Spinal cord (tissue), 10 donors: ENCODE measurements around the gene WSCD2. TPM values are rescaled to one million over a fixed set of nuclear protein-coding genes. Genes with fewer than 3 reads are reported as not detected.

Source experiments
- DNase-seq, 6 donors: peaks; one replicate each; pipeline versions ENCODE4 v3.0.0 to v3.0.0-alpha.2; 2013 to 2015; ENCODE audit warnings: low spot score in 6 of 6, low read depth in 4 of 6
- H3K27ac ChIP-seq: one replicate; pipeline ENCODE4 v1.5.1; 2013; ENCODE audit warnings: low read depth, low read length, control low read depth
- H3K27me3 ChIP-seq: one replicate; pipeline ENCODE4 v1.6.1; 2013; ENCODE audit warnings: low read length; ENCODE audit not compliant: control insufficient read depth, insufficient read depth
- H3K36me3 ChIP-seq: one replicate; pipeline ENCODE4 v1.6.1; 2013; ENCODE audit warnings: low read length; ENCODE audit not compliant: control insufficient read depth, insufficient read depth
- H3K4me1 ChIP-seq: one replicate; pipeline ENCODE4 v1.6.1; 2013; ENCODE audit warnings: low read length; ENCODE audit not compliant: control insufficient read depth, insufficient read depth
- H3K4me3 ChIP-seq: one replicate; pipeline ENCODE4 v1.5.1; 2013; ENCODE audit warnings: low read depth, low read length, control low read depth
- H3K9me3 ChIP-seq: one replicate; pipeline ENCODE4 v1.6.1; 2013; ENCODE audit warnings: low read length; ENCODE audit not compliant: control insufficient read depth, insufficient read depth
- WGBS: methylation state at CpG from one replicate; pipeline ENCODE4 v1.1.5; 2013; ENCODE audit warnings: missing lambda C conversion rate; ENCODE audit not compliant: insufficient coverage; 5-methylcytosine and 5-hydroxymethylcytosine counted together
- polyA plus RNA-seq, 2 donors: library from polyadenylated mRNA; unstranded; fragments of 120-200 nt; gene quantifications; one replicate each; pipeline ENCODE4 v1.2.1, GENCODE V29; 2013; ENCODE audit not compliant: insufficient read length in 2 of 2
- total RNA-seq, 2 donors: library from RNA; depleted of rRNA in 1 of 2; stranded (reverse); fragments of 120-200 nt in 1 of 2; fragments of >200 nt in 1 of 2; gene quantifications; one replicate each; pipeline versions ENCODE4 v1.2.3 to v1.2.4, GENCODE V29; 2013 to 2014
- donor health status: healthy.

The WSCD2 gene
- total and polyA plus RNA-seq, 4 donors: 6.1 to 17.4 (median 11.8) TPM

DNA sequence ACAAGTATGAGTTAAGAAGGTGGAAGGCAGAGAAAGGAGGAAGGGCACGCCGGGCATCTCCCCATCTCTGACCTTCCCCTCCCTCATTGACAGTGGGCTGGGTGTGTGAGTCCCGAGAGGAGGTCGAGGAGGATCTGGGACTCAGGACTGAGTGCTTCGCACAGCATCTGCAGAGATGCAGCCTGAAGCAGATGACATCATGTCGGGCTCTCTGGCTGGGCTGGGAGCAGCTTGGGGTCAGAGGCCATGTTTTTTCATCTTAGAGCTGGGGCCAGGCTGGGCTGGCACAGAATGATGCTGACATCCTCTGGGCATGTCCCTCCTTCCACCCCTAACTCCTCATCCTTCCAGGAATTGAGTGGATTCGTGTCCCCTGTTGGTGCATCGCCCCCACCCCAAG lies 166.6 kb downstream of the WSCD2 start:
- no peak overlapping the region for H3K27ac ChIP-seq
- WGBS: 66% methylated on average over 5 of the region's 8 CpGs

DNA sequence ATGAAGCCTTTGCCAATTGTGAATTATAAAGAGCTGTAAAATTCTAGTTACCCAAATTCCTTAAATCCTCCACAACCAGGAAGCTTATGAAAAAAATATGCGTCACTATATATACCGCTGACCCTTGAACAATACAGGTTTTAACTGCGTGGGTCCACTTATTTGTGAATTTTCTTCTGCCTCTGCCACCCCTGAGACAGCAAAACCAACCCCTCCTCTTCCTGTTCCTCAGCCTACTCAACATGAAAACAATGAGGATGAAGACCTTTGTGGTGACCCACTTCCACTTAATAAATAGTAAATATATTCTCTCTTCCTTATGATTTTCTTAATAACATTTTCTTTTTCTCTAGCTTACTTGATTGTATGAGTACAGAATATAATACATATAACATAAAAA lies 167.9 kb downstream of the WSCD2 start:
- Histone ChIP-seq H3K27ac (no peak overlapping the region), H3K36me3 (no peaks in the 10 kb centered on the region), H3K9me3 (no peaks in the 10 kb centered on the region), H3K4me3 (no peak overlapping the region), H3K27me3 (no peaks in the 10 kb centered on the region), H3K4me1 (no peaks in the 10 kb centered on the region)
- no peak for DNase-seq
- no CpG with 5 or more reads among the region's 3 CpGs for WGBS

More for the DNA sequence above, 166.6 kb downstream of the WSCD2 start:
- H3K4me1 ChIP-seq: no peaks in the 10 kb centered on the region
- no peaks in the 10 kb centered on the region for H3K27me3 ChIP-seq
- no peak for DNase-seq
- H3K4me3 ChIP-seq: no peak overlapping the region
- H3K36me3 ChIP-seq: no peaks in the 10 kb centered on the region
- H3K9me3 ChIP-seq: no peaks in the 10 kb centered on the region

DNA sequence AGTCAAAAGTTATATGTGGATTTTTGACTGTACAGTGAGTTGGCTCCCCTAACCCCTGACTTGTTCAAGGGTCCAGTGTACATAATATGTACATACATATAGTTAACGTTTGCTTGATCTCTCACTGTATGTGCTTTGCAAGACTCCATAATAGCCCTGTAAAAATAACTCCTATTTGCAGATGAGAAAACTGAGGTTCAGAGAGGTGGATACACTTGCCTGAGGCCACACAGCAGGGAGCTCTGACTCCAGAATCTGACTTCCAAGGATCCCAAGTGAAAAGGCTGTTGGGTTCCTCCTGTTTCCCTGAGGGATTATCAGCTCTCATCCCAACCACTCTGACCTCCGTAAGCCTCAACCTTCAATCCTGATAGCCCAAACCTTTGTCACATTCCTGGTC lies 168.3 kb downstream of the WSCD2 start:
- no peak for DNase-seq
- Histone ChIP-seq H3K4me3 (no peak overlapping the region), H3K27me3 (no peaks in the 10 kb centered on the region), H3K4me1 (peaks cover 4% of the 10 kb centered on the region), H3K36me3 (no peaks in the 10 kb centered on the region), H3K9me3 (no peaks in the 10 kb centered on the region), H3K27ac (no peak overlapping the region)
- 94% methylated on average over 1 of the region's 2 CpGs for WGBS

DNA sequence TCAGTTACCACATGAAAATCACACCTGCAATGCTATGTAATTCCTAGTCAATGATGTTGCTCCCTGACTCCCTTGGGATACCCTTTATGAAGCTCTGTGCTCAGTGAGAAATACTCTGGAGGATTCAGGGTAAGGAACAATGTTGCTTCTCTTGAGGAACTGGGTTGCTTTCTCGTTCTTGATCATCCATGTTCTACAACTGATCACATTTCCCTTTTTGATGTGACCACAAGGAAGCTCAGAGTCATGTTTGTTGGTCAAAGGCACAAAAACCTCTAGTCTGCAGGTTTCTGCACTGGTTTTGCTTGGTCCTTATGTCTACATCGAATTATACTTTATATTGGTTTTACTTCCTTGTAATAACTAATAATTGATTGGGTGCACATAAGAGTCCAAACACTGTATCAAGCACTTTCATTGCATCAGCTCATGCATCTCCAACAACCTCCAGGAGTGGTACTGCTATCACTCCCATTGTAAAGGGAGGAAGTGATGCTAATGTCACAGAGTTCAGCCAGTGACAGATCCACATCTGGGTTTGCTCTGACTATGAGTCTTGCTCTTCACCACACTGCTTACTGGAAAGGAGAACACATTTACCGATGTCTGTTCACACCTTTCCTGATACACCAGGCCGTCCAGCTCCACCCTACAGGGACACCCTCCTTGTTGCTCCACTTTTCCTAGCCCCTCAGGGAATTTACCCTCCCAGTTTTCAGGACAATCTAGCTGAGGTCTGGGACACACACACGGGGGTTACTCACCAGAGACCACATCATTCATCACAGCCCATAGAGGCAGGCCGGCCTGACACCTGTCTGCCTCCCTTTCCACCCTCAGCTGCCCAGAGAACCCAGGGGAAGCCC lies 169.0 kb downstream of the WSCD2 start:
- Histone ChIP-seq H3K9me3 (no peaks in the 10 kb centered on the region), H3K27ac (no peak overlapping the region), H3K27me3 (no peaks in the 10 kb centered on the region), H3K4me1 (peaks cover 10% of the 10 kb centered on the region), H3K36me3 (no peaks in the 10 kb centered on the region), H3K4me3 (no peak overlapping the region)
- WGBS: 76% methylated on average over 3 of the region's 6 CpGs
- DNase-seq: no peak

DNA sequence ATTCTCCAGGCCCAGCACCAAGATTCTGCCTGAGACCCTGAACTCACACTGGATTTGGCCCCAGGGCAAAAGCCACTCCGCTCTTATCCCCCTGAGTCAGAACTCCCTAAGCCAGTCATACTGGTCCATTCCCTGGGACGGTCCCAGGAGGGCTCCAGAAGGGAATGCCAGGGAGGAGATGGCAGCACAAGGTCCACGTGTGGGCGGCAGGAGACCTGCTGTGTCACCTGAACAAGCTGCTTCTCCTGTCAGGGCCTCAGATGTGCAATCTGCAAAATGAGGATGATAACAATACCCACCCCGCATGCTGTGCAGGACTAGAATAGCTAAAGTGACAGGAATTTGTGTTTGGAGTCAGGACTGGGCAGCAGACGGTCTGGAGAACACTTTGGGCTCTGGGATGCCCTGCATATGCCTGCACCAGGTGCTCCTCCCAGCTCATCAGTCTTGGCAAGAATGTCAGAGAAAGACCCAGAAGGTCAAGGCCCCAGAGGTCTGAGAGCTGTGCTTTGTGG lies 169.7 kb downstream of the WSCD2 start:
- Histone ChIP-seq H3K4me1 (peaks cover 17% of the 10 kb centered on the region), H3K36me3 (no peaks in the 10 kb centered on the region), H3K4me3 (no peak overlapping the region), H3K27me3 (no peaks in the 10 kb centered on the region), H3K27ac (no peak overlapping the region), H3K9me3 (no peaks in the 10 kb centered on the region)
- no peak for DNase-seq
- WGBS: 90% methylated on average over 5 of the region's 6 CpGs

DNA sequence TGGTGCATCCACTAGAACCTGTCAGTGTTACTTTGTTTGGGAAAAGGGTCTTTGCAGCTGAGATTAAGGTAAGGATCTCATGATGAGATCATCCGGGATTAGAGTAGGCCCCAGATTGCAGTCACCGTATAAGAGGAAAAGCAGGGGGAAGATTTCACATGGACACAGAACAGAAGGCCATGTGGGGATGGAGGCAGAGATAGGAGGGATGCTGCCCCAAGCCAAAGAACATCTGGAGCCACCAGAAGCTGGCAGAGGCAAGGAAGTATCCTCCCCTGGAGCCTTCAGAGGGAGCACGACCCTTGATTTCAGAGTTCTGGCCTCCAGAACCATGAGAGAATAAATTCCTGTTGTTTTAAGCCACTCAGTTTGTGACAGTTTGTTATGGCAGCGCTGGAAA lies 170.4 kb downstream of the WSCD2 start:
- Histone ChIP-seq H3K27ac (no peak overlapping the region), H3K36me3 (no peaks in the 10 kb centered on the region), H3K4me3 (no peak overlapping the region), H3K4me1 (peaks cover 22% of the 10 kb centered on the region), H3K9me3 (no peaks in the 10 kb centered on the region), H3K27me3 (no peaks in the 10 kb centered on the region)
- DNase-seq: no peak
- WGBS: 89% methylated on average over 3 of the region's 4 CpGs

Other genes with a start within 250 kb of the WSCD2 start
- gene CMKLR1, start 210.0 kb downstream of the WSCD2 start, total RNA-seq: 10 to 100 TPM in 1 of 2 donors, 1 to 10 TPM in 1; 7.2 to 12.0 TPM
- 1 to 10 TPM; 4.5 TPM for gene CMKLR1, start 210.0 kb downstream of the WSCD2 start, polyA plus RNA-seq